Measurements from ENCODE around the gene ZNF8. TPM values are rescaled to one million over a fixed set of nuclear protein-coding genes. Genes with fewer than 3 reads are reported as not detected.
"Not testable (repeated sequence)": the region's sequence is repeated elsewhere in the genome, so short reads cannot be mapped to it uniquely, and the experiment has no call there.

Gene ZNF8
- total and polyA plus RNA-seq, 8 donors = 1.4 to 3.6 (median 1.8) TPM

GRCh38 chr19:58252102-58252685, 26.6 kb upstream of the ZNF8 start:
- Histone ChIP-seq H3K4me3 (no peak overlapping the region), H3K4me1 (no peaks in the 10 kb centered on the region), H3K9me3 (peaks cover 0 to 13% (median 5%) of the 10 kb centered on the region in 4 donors), H3K36me3 (peaks cover 0 to 89% (median 13%) of the 10 kb centered on the region in 3 donors), H3K27ac (no peak overlapping the region), H3K27me3 (no peaks in the 10 kb centered on the region)
- TF ChIP-seq, protein P1, sequence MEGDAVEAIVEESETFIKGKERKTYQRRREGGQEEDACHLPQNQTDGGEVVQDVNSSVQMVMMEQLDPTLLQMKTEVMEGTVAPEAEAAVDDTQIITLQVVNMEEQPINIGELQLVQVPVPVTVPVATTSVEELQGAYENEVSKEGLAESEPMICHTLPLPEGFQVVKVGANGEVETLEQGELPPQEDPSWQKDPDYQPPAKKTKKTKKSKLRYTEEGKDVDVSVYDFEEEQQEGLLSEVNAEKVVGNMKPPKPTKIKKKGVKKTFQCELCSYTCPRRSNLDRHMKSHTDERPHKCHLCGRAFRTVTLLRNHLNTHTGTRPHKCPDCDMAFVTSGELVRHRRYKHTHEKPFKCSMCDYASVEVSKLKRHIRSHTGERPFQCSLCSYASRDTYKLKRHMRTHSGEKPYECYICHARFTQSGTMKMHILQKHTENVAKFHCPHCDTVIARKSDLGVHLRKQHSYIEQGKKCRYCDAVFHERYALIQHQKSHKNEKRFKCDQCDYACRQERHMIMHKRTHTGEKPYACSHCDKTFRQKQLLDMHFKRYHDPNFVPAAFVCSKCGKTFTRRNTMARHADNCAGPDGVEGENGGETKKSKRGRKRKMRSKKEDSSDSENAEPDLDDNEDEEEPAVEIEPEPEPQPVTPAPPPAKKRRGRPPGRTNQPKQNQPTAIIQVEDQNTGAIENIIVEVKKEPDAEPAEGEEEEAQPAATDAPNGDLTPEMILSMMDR (IDR thresholded peaks at IDR 0.05) = no peak
- ATAC-seq = no peak
- WGBS, 2 donors = 97 to 98% methylated on average over 2 of the region's 2 CpGs
- intact Hi-C loops (cut with DNase I) = no loop called here
- no peak for DNase-seq
- no peak for FAIRE-seq

- intact Hi-C loops (cut with DNase I); FAIRE-seq; DNase-seq; ATAC-seq; H3K27me3 ChIP-seq; H3K27ac ChIP-seq; H3K4me3 ChIP-seq; H3K4me1 ChIP-seq: not testable (repeated sequence)
- H3K36me3 ChIP-seq = peaks cover 0 to 50% (median 7%) of the 10 kb centered on the region in 3 donors
- H3K9me3 ChIP-seq = peaks cover 0 to 48% (median 16%) of the 10 kb centered on the region in 4 donors
- 95% methylated on average over 4 of the region's 4 CpGs for WGBS, 2 donors
These were observed 20.5 kb upstream of the ZNF8 start for GRCh38 chr19:58258259-58258658.

DNA sequence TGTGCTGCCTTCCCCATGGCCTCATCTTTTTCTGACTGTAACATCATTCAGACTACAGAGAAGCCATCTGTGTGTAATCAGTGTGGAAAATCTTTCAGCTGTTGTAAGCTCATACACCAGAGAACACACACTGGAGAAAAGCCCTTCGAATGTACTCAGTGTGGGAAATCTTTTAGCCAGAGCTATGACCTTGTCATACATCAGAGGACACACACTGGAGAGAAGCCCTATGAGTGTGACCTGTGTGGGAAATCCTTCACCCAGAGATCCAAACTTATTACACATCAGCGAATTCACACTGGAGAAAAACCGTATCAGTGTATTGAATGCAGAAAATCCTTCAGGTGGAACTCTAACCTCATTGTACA, 17.2 kb upstream of the ZNF8 start:
- ATAC-seq (no peak), FAIRE-seq (no peak), DNase-seq (no peak)
- Histone ChIP-seq H3K4me3 (no peak overlapping the region), H3K9me3 (peaks cover 0 to 52% (median 15%) of the 10 kb centered on the region in 4 donors), H3K4me1 (no peaks in the 10 kb centered on the region), H3K27me3 (no peaks in the 10 kb centered on the region), H3K27ac (no peak overlapping the region), H3K36me3 (peaks cover 0 to 25% (median 7%) of the 10 kb centered on the region in 3 donors)
- WGBS, 2 donors = 95 to 96% methylated on average over 3 of the region's 3 CpGs
- TF ChIP-seq, protein P1 (IDR thresholded peaks at IDR 0.05) = no peak
- intact Hi-C loops (cut with DNase I) = loop anchor here (10.0 kb wide), 3 partner anchors 57 to 137 kb away; no protein-coding TSS in a partner anchor

- intact Hi-C loops (cut with DNase I) = loop anchor here (10.0 kb wide), 3 partner anchors 57 to 137 kb away; no protein-coding TSS in a partner anchor
- no peak overlapping the region for H3K27ac ChIP-seq
- WGBS, 2 donors = 97 to 98% methylated on average over 19 of the region's 19 CpGs
- TF ChIP-seq, protein P1 (IDR thresholded peaks at IDR 0.05) = no peak
- FAIRE-seq (no peak), DNase-seq (no peak), ATAC-seq (no peak)
- H3K9me3 ChIP-seq = peaks cover 0 to 52% (median 15%) of the 10 kb centered on the region in 4 donors
- H3K4me3 ChIP-seq = no peak overlapping the region
- H3K27me3 ChIP-seq = no peaks in the 10 kb centered on the region
- H3K36me3 ChIP-seq = peaks cover 0 to 19% (median 7%) of the 10 kb centered on the region in 3 donors
- no peaks in the 10 kb centered on the region for H3K4me1 ChIP-seq
These were observed 16.5 kb upstream of the ZNF8 start for GRCh38 chr19:58261968-58262921.

- DNase-seq (no peak), ATAC-seq (no peak), FAIRE-seq (no peak)
- intact Hi-C loops (cut with DNase I) = loop anchor here (10.0 kb wide), 3 partner anchors 58 to 138 kb away; no protein-coding TSS in a partner anchor
- H3K27ac ChIP-seq = no peak overlapping the region
- TF ChIP-seq, protein P1 (IDR thresholded peaks at IDR 0.05) = no peak
- no peaks in the 10 kb centered on the region for H3K4me1 ChIP-seq
- WGBS, 2 donors = 97 to 99% methylated on average over 7 of the region's 7 CpGs
- H3K36me3 ChIP-seq = peaks cover 0 to 18% (median 7%) of the 10 kb centered on the region in 3 donors
- H3K4me3 ChIP-seq = no peak overlapping the region
- peaks cover 0 to 51% (median 15%) of the 10 kb centered on the region in 4 donors for H3K9me3 ChIP-seq
- H3K27me3 ChIP-seq = no peaks in the 10 kb centered on the region
These were observed 15.8 kb upstream of the ZNF8 start for GRCh38 chr19:58262922-58263296.
